ENCODE results near the gene DLGAP5. TPM values are rescaled to one million over a fixed set of nuclear protein-coding genes. Genes with fewer than 3 reads are reported as not detected.

DLGAP5 gene
- total RNA-seq, 4 donors from 2014 or later, result 0.19 to 1.8 (median 1.2) TPM

GRCh38 chr14:55201219-55202101 lies 10.1 kb upstream of the DLGAP5 start:
- TF ChIP-seq, protein P1, sequence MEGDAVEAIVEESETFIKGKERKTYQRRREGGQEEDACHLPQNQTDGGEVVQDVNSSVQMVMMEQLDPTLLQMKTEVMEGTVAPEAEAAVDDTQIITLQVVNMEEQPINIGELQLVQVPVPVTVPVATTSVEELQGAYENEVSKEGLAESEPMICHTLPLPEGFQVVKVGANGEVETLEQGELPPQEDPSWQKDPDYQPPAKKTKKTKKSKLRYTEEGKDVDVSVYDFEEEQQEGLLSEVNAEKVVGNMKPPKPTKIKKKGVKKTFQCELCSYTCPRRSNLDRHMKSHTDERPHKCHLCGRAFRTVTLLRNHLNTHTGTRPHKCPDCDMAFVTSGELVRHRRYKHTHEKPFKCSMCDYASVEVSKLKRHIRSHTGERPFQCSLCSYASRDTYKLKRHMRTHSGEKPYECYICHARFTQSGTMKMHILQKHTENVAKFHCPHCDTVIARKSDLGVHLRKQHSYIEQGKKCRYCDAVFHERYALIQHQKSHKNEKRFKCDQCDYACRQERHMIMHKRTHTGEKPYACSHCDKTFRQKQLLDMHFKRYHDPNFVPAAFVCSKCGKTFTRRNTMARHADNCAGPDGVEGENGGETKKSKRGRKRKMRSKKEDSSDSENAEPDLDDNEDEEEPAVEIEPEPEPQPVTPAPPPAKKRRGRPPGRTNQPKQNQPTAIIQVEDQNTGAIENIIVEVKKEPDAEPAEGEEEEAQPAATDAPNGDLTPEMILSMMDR (IDR thresholded peaks at IDR 0.05; ENCODE audit: low read depth), result no peak

DNA sequence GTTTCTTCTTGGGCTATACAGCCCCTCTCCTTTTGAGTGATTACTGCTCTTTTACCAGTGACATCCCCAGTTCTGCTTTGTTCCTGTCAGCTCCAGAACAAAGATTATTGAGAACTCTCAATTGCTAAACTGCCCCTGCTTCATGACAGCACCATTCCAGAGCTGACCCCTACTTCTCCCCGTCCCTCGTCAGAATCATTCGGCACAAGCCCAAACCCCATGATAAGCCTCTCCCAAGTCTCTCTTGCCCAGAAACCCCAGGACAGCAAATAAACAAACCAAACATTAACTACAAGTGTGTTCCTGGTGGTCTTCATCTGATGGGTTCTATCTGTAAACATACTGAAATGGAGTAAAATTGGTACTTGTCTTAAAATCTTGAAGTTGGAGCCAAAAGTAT lies 9.3 kb upstream of the DLGAP5 start:
- TF ChIP-seq, protein P1 (IDR thresholded peaks at IDR 0.05; ENCODE audit: low read depth), result no peak

GRCh38 chr14:55198749-55199148 lies 7.4 kb upstream of the DLGAP5 start:
- TF ChIP-seq, protein P1 (IDR thresholded peaks at IDR 0.05; ENCODE audit: low read depth), result no peak

DNA sequence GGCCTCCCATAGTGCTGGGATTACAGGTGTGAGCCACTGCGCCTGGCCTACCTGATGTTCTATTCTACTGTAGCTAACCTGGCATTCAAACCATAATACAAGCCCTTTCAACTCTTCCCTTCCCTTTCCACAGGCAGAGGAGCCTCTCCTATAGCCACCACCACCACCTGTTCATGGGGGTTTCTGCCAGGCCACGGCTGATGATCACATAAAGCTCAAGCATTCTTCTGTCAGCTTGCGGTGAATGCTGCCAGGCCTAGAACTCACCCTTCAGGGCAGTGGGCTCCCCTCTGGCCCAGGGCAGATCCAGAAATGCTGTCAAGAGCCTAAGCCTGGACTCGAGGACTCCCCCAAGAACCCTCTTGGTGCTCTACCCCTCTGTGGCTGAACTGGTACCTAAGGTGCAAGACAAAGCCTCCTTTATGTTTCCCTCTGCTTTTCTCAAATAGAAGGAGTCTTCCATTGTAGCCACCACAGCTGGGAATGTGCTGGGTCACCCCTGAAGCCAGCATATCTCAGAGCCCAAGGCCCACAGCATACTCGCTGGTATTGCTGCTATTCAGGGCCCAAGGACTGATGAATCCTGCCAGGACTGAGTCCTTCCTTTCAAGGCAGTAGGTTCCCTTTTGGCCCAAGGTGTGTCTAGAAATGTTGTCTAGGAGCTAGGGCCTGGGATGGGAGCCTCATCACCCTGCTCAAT lies 3.4 kb upstream of the DLGAP5 start:
- TF ChIP-seq, protein P1 (IDR thresholded peaks at IDR 0.05; ENCODE audit: low read depth), result no peak

DNA sequence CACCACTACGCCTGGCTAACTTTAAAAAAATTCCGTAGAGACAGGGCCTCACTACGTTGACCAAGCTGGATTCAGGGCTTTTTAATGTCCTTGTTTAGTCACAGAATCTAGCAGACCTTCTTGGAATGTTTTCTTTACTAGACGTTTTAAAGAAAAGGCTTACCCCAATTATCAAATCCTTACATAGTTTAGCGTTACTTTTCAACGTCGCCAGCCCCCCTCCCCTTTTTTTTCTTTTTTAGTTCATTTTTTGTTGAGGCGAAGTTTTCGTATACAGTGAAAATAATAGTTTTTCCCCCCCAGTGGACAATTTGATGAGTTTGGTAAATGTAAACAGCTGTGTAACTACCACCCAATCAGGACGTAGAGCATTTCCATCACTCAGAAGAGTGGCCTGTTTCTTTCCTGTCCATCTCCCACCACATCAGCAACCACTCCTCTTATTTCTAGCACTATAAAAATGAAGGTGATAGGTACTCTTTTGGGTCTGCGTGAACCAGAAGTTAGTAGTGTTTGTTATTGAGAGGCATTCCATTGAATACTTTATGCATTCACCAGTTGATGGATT lies 753 bp upstream of the DLGAP5 start:
- TF ChIP-seq, protein P1 (IDR thresholded peaks at IDR 0.05; ENCODE audit: low read depth), result no peak

GRCh38 chr14:55190906-55191202 lies 531 bp downstream of the DLGAP5 start:
- TF ChIP-seq, protein P1 (IDR thresholded peaks at IDR 0.05; ENCODE audit: low read depth), result no peak

GRCh38 chr14:55188686-55189295 lies 2.6 kb downstream of the DLGAP5 start:
- TF ChIP-seq, protein P1 (IDR thresholded peaks at IDR 0.05; ENCODE audit: low read depth), result no peak
